Skeletal muscle tissue (tissue), 4 donors: ENCODE results near the gene IFI6. TPM values are rescaled to one million over a fixed set of nuclear protein-coding genes. Genes with fewer than 3 reads are reported as not detected.

Experiments
- H3K27ac ChIP-seq: one replicate; pipeline ENCODE4 v1.7.0; 2013; ENCODE audit warnings: mild to moderate bottlenecking, low read depth, low read length, inconsistent platforms
- H3K27me3 ChIP-seq, 3 donors: one replicate each; pipeline ENCODE4 v1.7.0; 2013; ENCODE audit warnings: low read length in 3 of 3; ENCODE audit not compliant: control insufficient read depth in 3 of 3, insufficient read depth in 3 of 3
- H3K36me3 ChIP-seq, 3 donors: one replicate each; pipeline ENCODE4 v1.7.0; 2013; ENCODE audit warnings: low read length in 3 of 3; ENCODE audit not compliant: control insufficient read depth in 3 of 3, insufficient read depth in 3 of 3
- H3K4me1 ChIP-seq, 3 donors: one replicate each; pipeline ENCODE4 v1.7.0; 2013; ENCODE audit warnings: low read length in 3 of 3, mild to moderate bottlenecking in 3 of 3; ENCODE audit not compliant: control insufficient read depth in 3 of 3, insufficient read depth in 3 of 3
- H3K4me3 ChIP-seq, 3 donors: one replicate each; pipeline ENCODE4 v1.7.0; 2013; ENCODE audit warnings: low read length in 3 of 3
- H3K9ac ChIP-seq, 3 donors: one replicate each; pipeline ENCODE4 v1.7.0; 2013; ENCODE audit warnings: low read length in 3 of 3, mild to moderate bottlenecking in 3 of 3, moderate library complexity in 2 of 3, low read depth in 1 of 3
- H3K9me3 ChIP-seq, 3 donors: one replicate each; pipeline ENCODE4 v1.7.0; 2013; ENCODE audit warnings: low read length in 3 of 3; ENCODE audit not compliant: control insufficient read depth in 3 of 3
- total RNA-seq: library from RNA; depleted of rRNA; stranded (reverse); fragments of >200 nt; gene quantifications from one replicate; pipeline ENCODE4 v1.2.3, GENCODE V29; 2014
- donor health status: Osteomylitis.

Gene IFI6
- total RNA-seq, 1 donor from 2014 or later: 90.8 TPM

- no peaks in the 10 kb centered on the region for H3K36me3 ChIP-seq
- H3K9me3 ChIP-seq: no peaks in the 10 kb centered on the region
- H3K27me3 ChIP-seq: no peaks in the 10 kb centered on the region
- peaks cover 27 to 38% (median 32%) of the 10 kb centered on the region in 3 donors for H3K4me1 ChIP-seq
- no peak overlapping the region for H3K9ac ChIP-seq
- H3K27ac ChIP-seq: peak overlapping the region; percentile 60
- peak overlapping the region in 1 of 3 donors; percentile 22 for H3K4me3 ChIP-seq
Observed at GRCh38 chr1:27650539-27651175, 21.3 kb downstream of the IFI6 start.

DNA sequence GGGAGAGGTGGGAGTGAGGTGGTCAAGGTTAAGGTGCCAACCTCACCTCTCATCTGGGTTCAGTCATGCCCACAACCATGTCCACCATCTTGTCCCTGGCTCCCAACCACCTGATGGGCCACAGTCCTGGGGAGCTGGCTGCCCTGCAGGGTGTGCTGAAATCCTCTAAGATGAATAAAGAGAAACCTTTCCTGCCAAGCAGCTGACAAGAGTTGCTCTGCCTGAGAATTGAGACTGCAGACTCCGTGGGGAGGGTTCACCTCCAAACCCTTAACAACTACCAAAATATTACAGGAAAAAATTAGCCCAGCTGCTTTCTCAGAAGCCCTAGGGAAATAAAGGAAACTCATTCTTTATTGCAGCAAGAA, 21.8 kb downstream of the IFI6 start:
- Histone ChIP-seq H3K4me1 (peaks cover 22 to 33% (median 27%) of the 10 kb centered on the region in 3 donors), H3K9ac (no peak overlapping the region)

DNA sequence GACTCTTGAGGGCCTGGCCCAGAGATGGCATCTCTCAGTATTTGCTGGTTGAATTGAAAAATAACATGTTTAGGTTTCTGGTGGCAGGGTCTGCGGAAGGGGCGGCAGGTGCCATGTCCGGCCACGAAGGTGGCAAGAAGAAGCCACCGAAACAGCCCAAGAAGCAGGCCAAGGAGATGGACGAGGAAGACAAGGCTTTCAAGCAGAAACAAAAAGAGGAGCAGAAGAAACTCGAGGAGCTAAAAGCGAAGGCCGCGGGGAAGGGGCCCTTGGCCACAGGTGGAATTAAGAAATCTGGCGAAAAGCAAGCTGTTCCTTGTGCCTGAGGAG, 22.7 kb downstream of the IFI6 start:
- Histone ChIP-seq H3K4me3 (no peak overlapping the region), H3K4me1 (peaks cover 21 to 31% (median 26%) of the 10 kb centered on the region in 3 donors), H3K9me3 (no peaks in the 10 kb centered on the region), H3K27me3 (no peaks in the 10 kb centered on the region), H3K36me3 (no peaks in the 10 kb centered on the region), H3K27ac (no peak overlapping the region), H3K9ac (peak overlapping the region in 1 of 3 donors; percentile 45)

More for the DNA sequence above, 21.8 kb downstream of the IFI6 start:
- peak overlapping the region; percentile 60 for H3K27ac ChIP-seq
- H3K36me3 ChIP-seq: no peaks in the 10 kb centered on the region
- no peaks in the 10 kb centered on the region for H3K9me3 ChIP-seq
- H3K27me3 ChIP-seq: no peaks in the 10 kb centered on the region
- no peak overlapping the region for H3K4me3 ChIP-seq

- H3K36me3 ChIP-seq: no peaks in the 10 kb centered on the region
- H3K9me3 ChIP-seq: no peaks in the 10 kb centered on the region
- H3K4me3 ChIP-seq: no peak overlapping the region
- peaks cover 21 to 33% (median 26%) of the 10 kb centered on the region in 3 donors for H3K4me1 ChIP-seq
- no peak overlapping the region for H3K27ac ChIP-seq
- no peaks in the 10 kb centered on the region for H3K27me3 ChIP-seq
- peak overlapping the region in 1 of 3 donors; percentile 45 for H3K9ac ChIP-seq
Observed at GRCh38 chr1:27648602-27649305, 23.2 kb downstream of the IFI6 start.

DNA sequence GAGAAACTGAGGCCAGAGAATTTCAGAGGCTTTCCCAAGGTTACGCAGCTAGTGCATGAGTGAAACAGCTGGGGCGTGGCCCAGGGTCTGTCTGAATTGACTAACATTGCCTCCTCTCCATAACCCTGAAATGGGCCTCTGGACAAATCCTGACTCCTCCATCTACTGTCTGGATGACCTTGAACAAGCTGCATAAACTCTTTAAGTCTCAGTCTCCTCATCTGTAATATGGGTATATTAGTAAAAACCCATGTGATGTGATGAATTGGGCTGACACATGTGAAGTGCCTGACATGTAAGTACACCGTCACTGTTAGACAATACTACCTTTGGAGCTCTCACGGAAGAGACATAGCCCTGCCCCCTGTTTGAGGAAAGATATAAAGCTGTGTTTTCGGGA, 24.7 kb downstream of the IFI6 start:
- peaks cover 21 to 36% (median 30%) of the 10 kb centered on the region in 3 donors for H3K4me1 ChIP-seq
- H3K9me3 ChIP-seq: no peaks in the 10 kb centered on the region
- H3K4me3 ChIP-seq: no peak overlapping the region
- H3K36me3 ChIP-seq: no peaks in the 10 kb centered on the region
- no peaks in the 10 kb centered on the region for H3K27me3 ChIP-seq
- no peak overlapping the region for H3K27ac ChIP-seq
- H3K9ac ChIP-seq: no peak overlapping the region

DNA sequence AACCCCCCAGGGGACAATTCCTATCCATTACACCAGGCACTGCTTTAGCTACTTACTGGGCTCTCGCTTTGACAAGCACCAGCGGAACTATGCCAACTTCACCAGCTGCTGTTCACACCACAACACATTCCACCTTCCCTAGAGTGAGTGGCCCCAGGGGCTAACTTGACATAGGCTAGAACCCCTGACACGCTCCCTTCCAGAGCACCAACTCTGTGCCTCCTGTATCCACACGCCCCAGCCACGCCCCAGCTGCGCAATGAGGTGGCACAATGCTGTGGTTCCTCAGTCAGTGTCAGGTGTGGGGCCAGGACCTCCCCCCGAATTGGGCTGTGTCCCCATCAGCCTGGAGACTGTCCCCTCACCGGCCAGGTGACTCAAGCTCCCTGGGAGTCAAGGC, 25.3 kb downstream of the IFI6 start:
- Histone ChIP-seq H3K36me3 (no peaks in the 10 kb centered on the region), H3K27me3 (no peaks in the 10 kb centered on the region), H3K9ac (peak overlapping the region in 2 of 3 donors; percentile 2 to 40), H3K27ac (no peak overlapping the region), H3K4me1 (peaks cover 21 to 36% (median 30%) of the 10 kb centered on the region in 3 donors), H3K4me3 (no peak overlapping the region), H3K9me3 (no peaks in the 10 kb centered on the region)

DNA sequence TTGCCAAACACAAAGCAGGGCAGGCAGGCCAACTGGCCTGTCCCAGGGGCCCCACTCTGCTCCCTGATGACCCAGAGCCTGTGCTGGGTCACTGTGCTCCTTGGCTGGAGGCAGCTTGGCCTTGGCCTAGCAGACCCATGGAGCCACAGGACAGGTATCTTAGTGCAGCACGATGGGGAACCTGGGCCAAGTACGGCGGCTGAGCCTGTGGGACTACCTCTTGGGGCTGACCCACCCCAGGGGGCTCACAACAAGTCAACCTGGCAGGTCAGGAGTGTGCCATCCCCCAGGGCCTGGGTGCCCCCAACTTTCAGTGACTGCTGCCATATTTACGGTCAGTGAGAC, 26.9 kb downstream of the IFI6 start:
- H3K9me3 ChIP-seq: no peaks in the 10 kb centered on the region
- H3K9ac ChIP-seq: peak overlapping the region in 1 of 3 donors; percentile 25
- H3K4me3 ChIP-seq: no peak overlapping the region
- no peak overlapping the region for H3K27ac ChIP-seq
- H3K27me3 ChIP-seq: no peaks in the 10 kb centered on the region
- no peaks in the 10 kb centered on the region for H3K36me3 ChIP-seq
- peaks cover 12 to 27% (median 21%) of the 10 kb centered on the region in 3 donors for H3K4me1 ChIP-seq

DNA sequence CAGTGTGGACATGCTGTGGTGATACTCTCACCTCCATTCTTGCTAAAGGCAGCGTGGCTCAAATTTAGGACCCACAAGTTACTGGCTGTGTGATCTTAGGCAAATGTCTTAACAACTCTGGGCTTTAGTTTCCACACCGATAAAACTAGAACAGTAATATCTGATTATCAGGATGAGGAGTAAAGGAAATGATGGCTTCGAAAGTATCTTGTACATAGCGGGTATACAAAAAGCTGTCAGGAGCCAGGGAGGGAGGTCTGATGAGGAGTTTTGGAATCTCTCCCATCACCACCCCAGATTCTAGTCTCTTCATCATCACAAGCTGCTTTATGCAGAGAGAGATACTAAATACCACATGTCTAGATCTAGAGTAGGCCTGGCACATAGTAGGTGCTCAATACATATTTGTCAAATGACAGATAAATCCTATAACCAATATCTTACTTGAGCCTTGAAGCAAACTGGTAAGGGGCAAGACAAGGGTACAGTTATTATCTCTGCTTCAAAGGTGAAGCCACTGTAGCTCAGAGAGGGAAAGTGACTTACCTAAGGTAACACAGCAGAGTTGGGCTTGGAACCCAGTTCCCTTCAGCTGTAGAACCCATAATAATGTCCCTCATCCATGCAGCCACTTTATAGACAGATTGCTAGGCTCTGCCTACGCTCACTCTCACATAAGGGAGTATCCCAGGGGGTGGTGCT, 27.5 kb downstream of the IFI6 start:
- H3K4me3 ChIP-seq: no peak overlapping the region
- H3K4me1 ChIP-seq: peaks cover 12 to 24% (median 21%) of the 10 kb centered on the region in 3 donors
- no peak overlapping the region for H3K27ac ChIP-seq
- H3K9me3 ChIP-seq: no peaks in the 10 kb centered on the region
- H3K9ac ChIP-seq: no peak overlapping the region
- H3K27me3 ChIP-seq: no peaks in the 10 kb centered on the region
- no peaks in the 10 kb centered on the region for H3K36me3 ChIP-seq

GRCh38 chr1:27643600-27644368, 28.2 kb downstream of the IFI6 start:
- Histone ChIP-seq H3K9me3 (no peaks in the 10 kb centered on the region), H3K4me3 (no peak overlapping the region), H3K36me3 (no peaks in the 10 kb centered on the region), H3K27me3 (no peaks in the 10 kb centered on the region), H3K9ac (peak overlapping the region in 1 of 3 donors; percentile 16), H3K27ac (no peak overlapping the region), H3K4me1 (peaks cover 7 to 19% (median 17%) of the 10 kb centered on the region in 3 donors)
